GM19240 (cell line): ENCODE measurements around the gene CLDN22.

ENCODE experiments used
- DNase-seq: peaks from one replicate; pipeline ENCODE4 v3.0.0; 2011; ENCODE audit warnings: low spot score; ENCODE audit not compliant: insufficient read length

Gene CLDN22

DNA sequence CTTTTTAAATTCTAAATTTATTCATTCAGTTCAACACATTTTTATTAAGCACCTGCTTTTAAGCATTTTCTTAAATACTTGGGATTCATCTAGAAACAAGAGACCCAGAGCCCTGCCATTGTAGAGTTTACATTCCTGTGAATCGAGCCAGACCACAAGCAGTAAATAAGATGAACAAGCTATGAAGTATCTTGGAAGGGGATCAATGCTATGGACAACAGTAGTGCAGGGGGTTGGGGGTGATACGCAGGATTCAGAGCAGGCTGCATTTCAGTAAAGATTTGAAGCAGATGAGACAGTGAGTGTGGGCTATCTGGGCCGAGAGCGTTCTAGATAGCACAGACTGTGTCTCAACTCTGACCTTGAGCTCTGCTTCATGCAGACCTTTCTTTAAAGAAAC is 35.1 kb downstream of the CLDN22 start:
- no peak for DNase-seq

DNA sequence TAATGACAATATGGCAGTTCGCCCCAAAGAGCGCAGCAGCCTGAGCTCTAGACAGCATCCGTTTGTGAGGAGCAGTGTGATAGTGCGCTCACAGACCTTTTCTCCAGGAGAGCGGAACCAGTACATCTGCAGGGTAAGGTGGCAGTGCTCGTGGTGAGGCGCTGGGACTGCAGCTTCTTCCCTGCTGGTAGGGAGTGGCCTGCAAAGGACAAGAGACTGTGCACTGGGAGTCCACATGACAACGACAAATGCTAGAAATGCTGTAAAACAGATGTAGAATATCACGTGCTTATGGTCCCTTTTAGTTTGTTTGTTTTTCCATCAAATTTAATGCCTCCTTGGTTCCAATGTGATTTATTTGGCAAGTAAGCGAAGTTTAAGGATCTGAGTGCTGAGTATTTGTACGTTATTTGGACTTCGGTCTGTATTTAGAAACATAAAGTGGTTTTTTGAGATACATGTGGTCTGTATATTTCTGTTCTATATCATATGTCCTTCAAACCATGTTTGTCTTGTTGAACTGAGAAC is 35.8 kb downstream of the CLDN22 start:
- DNase-seq: no peak

- no peak for DNase-seq
Measured at GRCh38 chr4:183276106-183276505, 44.0 kb downstream of the CLDN22 start.

DNA sequence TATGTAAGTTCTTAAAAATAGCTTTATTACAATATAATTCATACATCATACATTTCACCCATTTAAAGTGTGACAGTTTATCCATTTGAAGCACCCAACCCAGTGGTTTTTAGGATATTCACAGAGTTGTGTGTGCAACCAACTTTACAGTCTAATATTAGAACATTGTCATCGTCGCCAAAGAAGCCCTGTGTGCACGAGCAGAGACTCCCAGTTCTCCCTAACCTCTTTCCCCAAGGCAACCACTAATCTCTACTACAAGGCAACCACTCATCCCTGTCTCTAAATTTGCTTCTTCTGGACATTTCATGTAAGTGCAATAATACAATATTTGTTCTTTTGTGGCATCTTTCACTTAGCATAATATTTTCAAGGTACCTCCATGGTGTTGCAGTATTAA is 47.7 kb downstream of the CLDN22 start:
- DNase-seq: no peak

DNA sequence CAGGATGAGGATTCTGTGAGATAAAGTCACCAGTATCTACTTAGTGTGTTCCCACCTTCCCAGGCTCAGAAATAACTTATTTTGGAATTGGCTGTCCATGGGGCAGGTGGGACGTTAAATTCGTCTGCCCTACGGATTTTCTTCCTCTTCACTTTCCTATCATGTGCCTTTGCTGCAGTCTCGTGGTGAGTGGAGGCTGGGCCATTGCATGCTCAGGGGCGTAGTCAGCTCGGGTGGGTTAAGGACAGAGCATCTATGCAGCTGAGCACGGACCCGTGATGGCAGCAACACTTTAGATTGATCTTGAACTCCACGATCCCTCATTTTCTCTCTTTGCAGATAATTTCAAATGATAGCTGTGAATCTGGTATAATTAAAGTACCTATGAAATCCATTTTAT is 51.5 kb downstream of the CLDN22 start:
- DNase-seq: no peak
